HepG2 (cell line): Measurements from ENCODE around the gene RANBP2. TPM values are rescaled to one million over a fixed set of nuclear protein-coding genes. Genes with fewer than 3 reads are reported as not detected.

ENCODE experiments used
- EHMT2 ChIP-seq: fragments of 200-600 bp; sonication (generic); IDR thresholded peaks from 2 replicates; pipeline ENCODE4 v1.7.0; 2017; ENCODE audit warnings: antibody characterized with exemption, low read depth, low read length, borderline replicate concordance
- EP300 ChIP-seq, 3 experiments: sonication (generic) in 1 of 3; formaldehyde crosslinking in 1 of 3; IDR thresholded peaks; 2 replicates each; pipeline versions ENCODE4 v1.5.1 to v1.6.1; 2011 to 2020; ENCODE audit warnings: low read depth in 2 of 3, low read length in 2 of 3, borderline replicate concordance in 1 of 3, improper control_type of control experiment in 1 of 3, mild to moderate bottlenecking in 1 of 3, missing genetic modification reagents in 1 of 3, moderate library complexity in 1 of 3
- ETV6 ChIP-seq: sonication (generic); formaldehyde crosslinking; conservative IDR thresholded peaks from 2 replicates; pipeline ENCODE4 v1.4.0; 2020; ENCODE audit warnings: missing genetic modification reagents
- HES4 ChIP-seq: sonication (generic); formaldehyde crosslinking; IDR thresholded peaks from 2 replicates; pipeline ENCODE4 v1.9.0; 2021; ENCODE audit warnings: mild to moderate bottlenecking, missing genetic modification reagents, borderline replicate concordance
- HNF4A ChIP-seq: sonication (generic); formaldehyde crosslinking; IDR thresholded peaks from 2 replicates; pipeline ENCODE4 v1.4.0; 2020; ENCODE audit warnings: missing genetic modification reagents
- KAT8 ChIP-seq: IDR thresholded peaks from 2 replicates; pipeline ENCODE4 v1.6.1; 2016; ENCODE audit warnings: missing genetic modification reagents, missing compliant biosample characterization
- MYNN ChIP-seq: sonication (generic); formaldehyde crosslinking; IDR thresholded peaks from 2 replicates; pipeline ENCODE4 v1.4.0; 2020; ENCODE audit warnings: mild to moderate bottlenecking, low read depth, missing genetic modification reagents
- NCOA2 ChIP-seq: sonication (generic); formaldehyde crosslinking; IDR thresholded peaks from 2 replicates; pipeline ENCODE4 v1.8.0; 2022; ENCODE audit warnings: inconsistent platforms
- REL ChIP-seq: sonication (generic); formaldehyde crosslinking; conservative IDR thresholded peaks from 2 replicates; pipeline ENCODE4 v1.8.0; 2022; ENCODE audit warnings: mild to moderate bottlenecking, missing genetic modification reagents, moderate library complexity
- SMAD9 ChIP-seq: sonication (generic); formaldehyde crosslinking; IDR thresholded peaks from 2 replicates; pipeline ENCODE4 v1.5.1; 2020; ENCODE audit warnings: mild to moderate bottlenecking, missing genetic modification reagents
- SOX5 ChIP-seq: IDR thresholded peaks from 2 replicates; pipeline ENCODE4 v1.6.1; 2016; ENCODE audit warnings: borderline replicate concordance
- SUZ12 ChIP-seq: fragments of 150-350 bp; IDR thresholded peaks from 2 replicates; pipeline ENCODE4 v1.6.1; 2014; ENCODE audit warnings: low read depth, low read length
- TAF15 ChIP-seq: fragments of 200-400 bp; formaldehyde crosslinking; IDR thresholded peaks from one replicate; pipeline ENCODE4 v1.6.1; 2018; ENCODE audit warnings: mild to moderate bottlenecking, low read depth, low read length; ENCODE audit not compliant: poor library complexity, severe bottlenecking
- THAP7 ChIP-seq: sonication (generic); formaldehyde crosslinking; IDR thresholded peaks from 2 replicates; pipeline ENCODE4 v1.8.1; 2023; ENCODE audit warnings: mild to moderate bottlenecking, missing genetic modification reagents
- THYN1 ChIP-seq: sonication (generic); formaldehyde crosslinking; IDR thresholded peaks from 2 replicates; pipeline ENCODE4 v1.8.1; 2023; ENCODE audit warnings: low read depth, mild to moderate bottlenecking, moderate library complexity, missing genetic modification reagents, borderline replicate concordance
- TOE1 ChIP-seq: sonication (generic); formaldehyde crosslinking; IDR thresholded peaks from 2 replicates; pipeline ENCODE4 v1.4.0; 2020; ENCODE audit warnings: mild to moderate bottlenecking, missing genetic modification reagents
- ZBTB7B ChIP-seq: sonication (generic); formaldehyde crosslinking; IDR thresholded peaks from 2 replicates; pipeline ENCODE4 v1.4.0; 2020; ENCODE audit warnings: missing genetic modification reagents
- ZFP62 ChIP-seq: sonication (generic); formaldehyde crosslinking; IDR thresholded peaks from 2 replicates; pipeline ENCODE4 v1.4.0; 2020; ENCODE audit warnings: missing genetic modification reagents
- ZFP90 ChIP-seq: sonication (generic); formaldehyde crosslinking; IDR thresholded peaks from 2 replicates; pipeline ENCODE4 v1.8.0; 2022; ENCODE audit warnings: missing genetic modification reagents, mild to moderate bottlenecking, inconsistent platforms, borderline replicate concordance
- ZMYM3 ChIP-seq: sonication (generic); formaldehyde crosslinking; IDR thresholded peaks from 2 replicates; pipeline ENCODE4 v1.5.1; 2020; ENCODE audit warnings: mild to moderate bottlenecking, missing genetic modification reagents
- ZNF382 ChIP-seq: sonication (generic); formaldehyde crosslinking; IDR thresholded peaks from 2 replicates; pipeline ENCODE4 v1.5.0; 2020; ENCODE audit warnings: missing genetic modification reagents, mild to moderate bottlenecking, borderline replicate concordance
- ZNF484 ChIP-seq: sonication (generic); formaldehyde crosslinking; IDR thresholded peaks from 2 replicates; pipeline ENCODE4 v1.5.1; 2020; ENCODE audit warnings: mild to moderate bottlenecking, low read depth, missing genetic modification reagents, borderline replicate concordance
- ZNF558 ChIP-seq: sonication (generic); formaldehyde crosslinking; IDR thresholded peaks from 2 replicates; pipeline ENCODE4 v1.9.0; 2022; ENCODE audit warnings: mild to moderate bottlenecking, missing genetic modification reagents, borderline replicate concordance
- ZNF652 ChIP-seq: IDR thresholded peaks from 2 replicates; pipeline ENCODE4 v1.6.1; 2016; ENCODE audit warnings: low read depth, borderline replicate concordance
- ZNF839 ChIP-seq: sonication (generic); formaldehyde crosslinking; IDR thresholded peaks from 2 replicates; pipeline ENCODE4 v1.4.0; 2020; ENCODE audit warnings: missing genetic modification reagents, mild to moderate bottlenecking, borderline replicate concordance
- polyA plus RNA-seq, 8 experiments: library from polyadenylated mRNA; depleted of rRNA in 3 of 8; stranded (reverse) in 7 of 8; unstranded in 1 of 8; fragments of >200 nt; fragmentation: Illumina TruSeq in 4 of 8; extraction: Trizol in 4 of 8; gene quantifications; 2 replicates each; pipeline versions ENCODE4 v1.2.1 to v1.2.3, GENCODE V29; 2011 to 2016; ENCODE audit warnings: low read depth in 4 of 8, missing spikeins in 1 of 8, mixed read lengths in 1 of 8; ENCODE audit not compliant: insufficient read depth in 1 of 8
- total RNA-seq, 5 experiments: library from RNA; depleted of rRNA; stranded (reverse); fragments of >200 nt; fragmentation: Illumina TruSeq; extraction: Trizol; gene quantifications; 2 replicates each; pipeline ENCODE4 v1.2.3, GENCODE V29; 2016; ENCODE audit warnings: low read depth in 1 of 5
- TF ChIP-seq, protein P1 (sequence below): sonication (generic); formaldehyde crosslinking; IDR thresholded peaks from 2 replicates; pipeline ENCODE4 v1.5.1; 2020; ENCODE audit warnings: missing genetic modification reagents, mild to moderate bottlenecking, borderline replicate concordance
- TF ChIP-seq, protein P2 (sequence below): sonication (generic); formaldehyde crosslinking; IDR thresholded peaks from 2 replicates; pipeline ENCODE4 v1.8.1; 2022; ENCODE audit warnings: mild to moderate bottlenecking, missing genetic modification reagents

The RANBP2 gene
- total and polyA plus RNA-seq, 2 of the 13 experiments (the other 11 are each of a cell fraction or from before 2014, with no cell fraction given) = 12.2 to 87.0 TPM

GRCh38 chr2:108786354-108787215 is 67.3 kb downstream of the RANBP2 start, which contains the start of gene CCDC138 (continued):
- TF ChIP-seq ZFP62 = no peak
- peak; percentile 99 for TF ChIP-seq TAF15
- TF ChIP-seq, protein P1, sequence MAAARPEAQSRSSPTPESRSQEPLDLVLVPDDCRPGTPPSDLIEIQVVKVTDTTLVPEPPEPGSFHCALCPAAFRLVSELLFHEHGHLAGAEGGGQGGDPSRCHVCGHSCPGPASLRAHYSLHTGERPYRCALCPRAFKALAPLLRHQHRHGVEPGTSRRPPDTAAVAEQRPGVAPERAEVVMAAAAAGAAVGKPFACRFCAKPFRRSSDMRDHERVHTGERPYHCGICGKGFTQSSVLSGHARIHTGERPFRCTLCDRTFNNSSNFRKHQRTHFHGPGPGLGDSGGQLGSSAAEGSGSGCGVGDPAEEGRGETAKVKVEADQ = no peak
- no peak for TF ChIP-seq EHMT2
- no peak for TF ChIP-seq ZNF652
- TF ChIP-seq REL (CRISPR knock-in tag) = 0 out of 2 replicates have a peak, but pooled peaks have one; percentile 52
- TF ChIP-seq KAT8 (CRISPR knock-in tag) = peak; percentile 83
- peak; percentile 95; the same call in 1 of the 2 replicates for TF ChIP-seq ZNF839 (CRISPR knock-in tag)
- peak; percentile 56; the same call in 1 of the 2 replicates for TF ChIP-seq SOX5 (CRISPR knock-in tag)
- no peak for TF ChIP-seq NCOA2 (CRISPR knock-in tag)
- TF ChIP-seq HNF4A (CRISPR knock-in tag) = peak; percentile 17; the same call in 1 of the 2 replicates
- peak; percentile 87 for TF ChIP-seq ZBTB7B
- TF ChIP-seq HES4 (CRISPR knock-in tag) = peak; percentile 97
- TF ChIP-seq SUZ12 = no peak
- TF ChIP-seq ZNF382 (CRISPR knock-in tag) = no peak
- TF ChIP-seq THAP7 (CRISPR knock-in tag) = peak; percentile 87; the same call in 1 of the 2 replicates
- TF ChIP-seq ETV6 (CRISPR knock-in tag) = peak; percentile 84
- TF ChIP-seq, protein P2, sequence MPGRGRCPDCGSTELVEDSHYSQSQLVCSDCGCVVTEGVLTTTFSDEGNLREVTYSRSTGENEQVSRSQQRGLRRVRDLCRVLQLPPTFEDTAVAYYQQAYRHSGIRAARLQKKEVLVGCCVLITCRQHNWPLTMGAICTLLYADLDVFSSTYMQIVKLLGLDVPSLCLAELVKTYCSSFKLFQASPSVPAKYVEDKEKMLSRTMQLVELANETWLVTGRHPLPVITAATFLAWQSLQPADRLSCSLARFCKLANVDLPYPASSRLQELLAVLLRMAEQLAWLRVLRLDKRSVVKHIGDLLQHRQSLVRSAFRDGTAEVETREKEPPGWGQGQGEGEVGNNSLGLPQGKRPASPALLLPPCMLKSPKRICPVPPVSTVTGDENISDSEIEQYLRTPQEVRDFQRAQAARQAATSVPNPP (CRISPR knock-in tag) = peak; percentile 97
- no peak for TF ChIP-seq MYNN (CRISPR knock-in tag)
- TF ChIP-seq ZNF558 = no peak; the same call in 1 of the 2 replicates
- peak; percentile 70; the same call in 1 of the 2 replicates for TF ChIP-seq ZFP90 (CRISPR knock-in tag)
- TF ChIP-seq THYN1 (CRISPR knock-in tag) = no peak
- TF ChIP-seq SMAD9 (CRISPR knock-in tag) = no peak
- peak; percentile 68; the same call in 1 of the 2 replicates for TF ChIP-seq ZMYM3 (CRISPR knock-in tag)
- no peak for TF ChIP-seq ZNF484 (CRISPR knock-in tag)
- no peak for TF ChIP-seq TOE1
- 0 out of 4 replicates have a peak, but pooled peaks of 1 of the 2 experiments have one; percentile 16 for TF ChIP-seq EP300 (IDR thresholded peaks at IDR 0.05; ENCODE audit: low read depth in 2 of 2, low read length in 2 of 2)
- TF ChIP-seq EP300 (CRISPR knock-in tag; IDR thresholded peaks at IDR 0.05; ENCODE audit: borderline replicate concordance) = peak; percentile 42; the same call in 1 of the 2 replicates
